ENCODE data around the gene TRIM7.

- no peak for TF ChIP-seq CTCF (IDR thresholded peaks at IDR 0.05)
- TF ChIP-seq POLR2A (IDR thresholded peaks at IDR 0.05) = no peak
Measured at GRCh38 chr5:181160152-181160754, 44.7 kb downstream of the TRIM7 start.

Measured in stomach (tissue), 4 donors.